Stimulated activated CD4-positive, alpha-beta T cell treated with anti-CD3 and anti-CD28 coated beads, Interleukin-15, amount 100 ng/mL, for 1 hour (primary cell): ENCODE data around the gene S100A12.
"Not testable (repeated sequence)": the region's sequence is repeated elsewhere in the genome, so short reads cannot be mapped to it uniquely, and the experiment has no call there.

Source experiments
- DNase-seq, 2 donors: peaks; one replicate each; pipeline ENCODE4 v3.0.0-alpha.2; 2020; ENCODE audit warnings: low read depth in 1 of 2, low spot score in 1 of 2

S100A12 gene

DNA sequence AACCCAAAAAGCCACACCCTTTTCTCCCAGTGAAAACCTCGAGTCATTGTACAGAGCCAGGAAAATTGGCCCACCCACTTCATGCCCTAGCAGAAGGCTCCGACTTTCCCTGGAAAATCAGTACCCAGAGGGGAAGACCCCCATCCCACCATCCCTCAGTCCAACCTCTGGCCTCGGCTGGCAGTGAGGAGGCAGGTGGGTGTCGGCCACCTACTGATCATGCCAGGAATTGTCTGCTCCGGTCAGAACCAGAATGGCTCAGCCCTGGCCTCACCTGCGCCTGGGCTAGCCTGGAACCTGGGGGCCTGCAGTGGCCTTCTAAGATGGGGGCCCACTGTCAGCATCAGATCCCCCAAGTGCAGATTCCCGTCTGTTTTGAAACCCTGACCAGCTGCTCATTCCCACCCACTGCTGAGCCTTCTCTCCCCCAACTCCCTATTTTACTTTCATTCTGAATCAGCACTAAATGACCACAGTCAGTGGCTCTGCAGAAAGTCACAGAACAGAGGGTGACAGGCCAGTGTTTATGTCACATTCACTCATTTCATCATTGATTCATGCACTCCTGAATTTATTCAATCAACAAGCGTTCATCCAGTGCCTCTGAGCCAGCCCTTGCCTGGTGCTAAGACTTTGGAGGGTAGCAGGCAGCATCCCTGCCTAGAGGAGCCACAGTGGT lies 20.8 kb downstream of the S100A12 start:
- no peak for DNase-seq

DNA sequence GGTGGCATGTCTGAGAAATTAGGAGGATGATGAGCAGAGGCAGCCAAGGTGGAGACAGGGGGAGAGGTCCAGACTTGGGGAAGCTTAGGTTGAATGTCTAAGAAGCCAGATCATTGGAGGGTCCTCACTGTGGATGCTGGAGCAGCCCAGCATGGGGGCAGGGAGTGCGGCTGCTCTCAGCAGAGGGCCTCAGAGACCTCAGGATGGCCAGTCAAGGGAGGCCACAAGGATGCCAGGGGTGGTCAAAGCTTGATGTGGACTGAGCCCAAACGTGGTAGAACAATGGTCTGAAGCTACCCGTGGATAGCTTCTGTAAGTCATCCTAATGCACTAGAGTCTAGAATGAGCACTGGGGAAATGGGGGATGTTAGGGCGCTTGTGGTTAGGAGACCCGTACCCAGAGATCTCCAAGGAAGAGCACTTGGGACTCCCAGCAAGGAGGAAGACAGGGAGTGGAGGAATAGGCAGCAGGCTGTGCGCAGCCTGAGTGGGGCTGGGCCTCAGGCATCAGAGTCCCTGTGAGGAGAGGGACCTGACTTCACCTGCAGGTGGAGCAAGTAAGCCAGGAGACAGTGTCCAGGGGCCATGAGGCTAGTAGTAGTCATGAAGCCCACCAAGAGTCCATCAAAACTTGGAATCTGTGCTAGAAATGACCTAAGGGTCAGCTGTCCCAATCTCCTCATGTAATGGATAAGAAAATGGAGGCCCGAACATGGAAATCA lies 22.0 kb downstream of the S100A12 start:
- DNase-seq = no peak

DNA sequence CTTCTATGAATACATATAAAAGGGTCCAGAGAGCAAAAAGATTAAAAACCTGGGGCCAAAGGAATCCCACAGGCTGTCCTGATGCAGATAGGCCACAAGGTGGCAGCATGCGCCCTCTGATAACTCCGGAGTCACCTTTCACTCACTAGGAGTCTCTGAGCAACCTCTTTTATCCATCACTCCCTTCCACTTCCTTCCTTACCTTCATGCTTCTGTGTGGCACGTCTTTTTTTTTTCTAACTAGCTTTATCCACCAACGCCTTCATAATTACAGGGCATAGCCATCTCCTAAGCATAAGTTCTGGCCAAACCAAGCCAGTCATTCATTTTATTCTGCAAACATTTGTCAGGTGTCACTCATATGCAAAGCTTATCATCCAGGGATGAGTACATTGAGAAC lies 22.9 kb downstream of the S100A12 start:
- DNase-seq = peak in 1 of 2 donors; percentile 40

DNA sequence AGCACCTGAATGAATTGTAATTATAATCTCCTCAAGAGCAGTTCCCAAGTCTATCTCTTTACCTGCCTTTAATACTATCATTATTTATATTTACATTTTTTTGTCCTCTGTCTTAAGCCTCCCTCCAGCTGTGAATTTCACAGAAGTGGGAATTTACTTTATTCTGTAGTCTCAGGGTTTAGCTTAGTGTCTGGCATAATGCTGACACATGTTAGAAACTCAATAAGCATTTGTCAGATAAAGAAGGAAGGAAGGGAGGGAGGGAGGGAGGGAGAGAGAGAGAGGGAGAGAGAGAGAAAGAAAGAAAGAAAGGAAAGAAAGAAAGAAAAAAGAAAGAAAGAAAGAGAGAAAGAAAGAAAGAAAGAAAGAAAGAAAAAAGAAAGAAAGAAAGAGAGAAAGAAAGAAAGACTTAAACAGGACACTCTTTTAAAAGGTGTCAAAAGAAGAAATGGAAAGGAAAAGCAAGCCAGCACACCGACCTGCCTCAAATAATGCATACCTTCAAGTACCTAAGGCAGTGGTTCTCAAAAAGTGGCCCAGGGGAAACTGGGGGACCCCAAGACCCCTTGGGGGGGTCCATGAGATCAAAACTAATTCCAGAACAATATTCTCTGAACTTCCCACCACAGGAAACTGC lies 25.0 kb downstream of the S100A12 start:
- DNase-seq = no peak

DNA sequence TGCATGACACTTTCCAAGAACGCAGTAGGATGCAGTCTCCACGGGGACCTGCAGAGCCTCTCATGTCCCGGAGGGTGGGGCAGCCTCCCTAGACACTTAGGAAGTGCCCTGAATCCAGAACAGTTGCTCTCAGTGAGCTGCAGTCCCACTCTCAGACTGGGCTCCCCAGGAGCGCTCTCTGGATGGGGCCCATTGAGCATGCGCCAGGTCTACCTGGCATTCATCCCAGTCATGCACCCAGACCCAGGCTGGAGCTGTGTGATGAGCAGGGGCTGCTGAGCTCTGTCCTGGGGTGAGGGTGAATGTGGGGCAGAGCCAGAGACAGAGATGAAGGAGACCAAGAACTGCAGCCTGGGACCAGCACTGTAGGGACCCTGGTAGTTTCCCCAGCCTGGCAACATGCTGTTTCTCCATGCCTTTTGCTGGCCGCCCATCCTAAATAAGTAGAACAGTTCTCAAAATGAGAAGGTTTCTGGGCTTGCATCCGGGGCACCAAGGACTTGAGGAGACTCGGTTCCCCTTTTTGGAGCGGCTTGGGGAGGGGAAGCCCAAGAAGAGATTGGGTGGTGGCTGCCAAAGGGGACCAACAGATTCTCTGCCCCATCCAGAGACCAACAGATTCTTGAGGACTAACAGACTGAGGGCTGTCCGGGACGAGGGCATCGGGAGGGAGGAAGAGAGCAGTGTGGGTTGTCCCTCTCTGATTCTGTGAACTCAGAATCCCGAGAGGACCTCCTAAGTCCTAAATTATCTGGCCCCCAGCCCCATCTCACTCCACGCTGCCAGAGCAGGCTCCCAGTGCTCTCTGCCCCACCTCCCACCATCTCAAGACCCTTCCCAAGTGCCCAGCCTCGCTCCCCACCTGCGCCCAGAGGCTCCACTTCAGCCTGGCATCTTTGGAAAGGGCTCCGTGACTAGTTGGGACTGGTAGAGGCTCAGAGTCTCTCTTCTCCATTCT lies 25.8 kb downstream of the S100A12 start:
- no peak for DNase-seq

DNA sequence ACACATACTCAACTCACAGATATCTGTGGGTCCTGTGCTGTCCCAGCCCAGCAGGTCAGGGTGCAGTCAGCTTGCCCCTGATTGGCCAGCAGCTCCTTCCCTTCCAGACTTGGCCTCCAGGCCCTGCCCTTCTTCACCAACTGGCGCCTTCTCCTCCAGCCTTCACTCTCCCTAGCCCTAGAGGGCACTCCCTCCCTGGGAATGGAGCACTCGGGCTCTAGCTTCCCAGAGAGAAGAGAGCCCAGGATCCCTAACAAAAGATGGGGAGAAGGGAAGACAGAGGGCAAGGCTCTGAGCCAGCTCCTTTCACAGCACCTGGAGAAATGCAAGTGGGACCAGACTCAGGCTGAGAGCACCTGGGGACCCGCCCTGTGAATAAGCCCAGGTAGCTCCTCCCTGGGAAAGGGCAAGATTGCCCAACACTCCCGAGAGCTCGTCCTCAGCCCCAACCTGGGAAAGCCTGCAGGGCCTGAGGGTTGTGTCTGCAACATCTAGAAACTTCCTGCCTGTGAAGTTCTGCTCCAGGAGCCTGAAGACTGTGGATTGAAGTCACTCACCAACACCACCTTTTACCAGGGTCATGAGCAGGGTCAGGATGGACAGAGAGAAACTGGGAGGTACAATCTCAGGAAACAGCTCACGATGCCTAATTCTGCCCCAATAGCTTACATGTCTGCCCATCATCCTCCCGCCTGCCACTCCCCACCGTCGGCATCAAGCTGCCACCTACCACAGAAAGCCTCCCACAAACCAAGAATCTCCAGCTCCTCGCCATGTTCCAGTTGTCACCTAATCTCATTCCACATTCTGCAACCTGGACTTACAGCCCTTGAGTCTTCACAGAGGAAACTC lies 26.7 kb downstream of the S100A12 start, which contains the start of gene PGLYRP4:
PGLYRP4 (minus strand) TSS at position 331 of the 852 bp plus-strand sequence. CDS start 909 bp downstream, outside the sequence.
- DNase-seq = no peak

DNA sequence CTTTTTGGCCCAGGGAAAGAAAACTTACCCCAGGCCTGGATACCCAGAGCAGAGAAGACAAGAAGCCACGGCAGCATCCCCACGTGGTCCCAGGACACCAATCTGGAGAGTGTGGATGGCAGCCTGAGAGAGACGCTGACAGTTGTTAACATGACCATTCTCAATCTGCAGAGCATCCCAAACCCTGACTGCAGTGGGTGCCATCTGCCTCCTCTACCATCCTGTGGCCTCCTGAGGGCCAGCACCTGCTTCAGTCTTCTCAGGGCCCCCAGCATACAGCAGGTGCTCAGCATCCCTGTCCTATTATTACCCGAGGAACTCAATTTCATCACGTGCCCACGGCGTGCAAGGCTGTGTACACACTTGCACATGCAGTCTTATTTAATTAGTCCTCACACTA lies 27.6 kb downstream of the S100A12 start:
- no peak for DNase-seq

- DNase-seq = not testable (repeated sequence)
Measured at GRCh38 chr1:153347049-153347448, 28.4 kb downstream of the S100A12 start.

DNA sequence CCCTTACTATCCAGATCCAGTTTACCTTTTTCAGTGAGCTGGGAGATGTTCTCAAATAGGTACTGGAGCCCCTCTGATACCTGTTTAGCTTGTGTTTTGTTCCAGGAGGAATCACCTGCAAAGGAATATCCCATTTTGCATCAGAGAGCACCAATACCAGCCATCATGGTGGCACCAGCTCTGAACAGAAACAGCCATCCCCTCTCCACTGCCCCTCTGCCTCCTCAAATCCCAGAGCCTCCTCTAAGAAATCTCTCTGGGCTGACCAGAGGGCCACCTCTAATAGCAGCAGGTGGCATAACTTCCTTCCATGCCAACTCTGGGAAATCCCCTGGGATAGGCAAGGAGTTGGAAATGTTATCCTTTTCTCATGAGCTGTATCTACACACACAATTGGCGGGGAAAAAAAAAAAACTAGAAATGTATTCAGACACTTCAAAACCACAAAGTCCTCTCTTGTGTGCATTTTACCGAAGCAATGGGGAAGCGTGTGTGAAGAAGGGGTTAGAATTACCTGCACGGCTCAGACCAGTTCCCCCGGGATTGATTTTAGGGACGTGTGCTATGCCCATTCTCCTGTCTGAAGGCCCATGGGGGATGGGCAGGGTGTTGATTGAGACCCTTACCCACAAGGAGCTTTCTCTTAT lies 29.2 kb downstream of the S100A12 start:
- DNase-seq = no peak

DNA sequence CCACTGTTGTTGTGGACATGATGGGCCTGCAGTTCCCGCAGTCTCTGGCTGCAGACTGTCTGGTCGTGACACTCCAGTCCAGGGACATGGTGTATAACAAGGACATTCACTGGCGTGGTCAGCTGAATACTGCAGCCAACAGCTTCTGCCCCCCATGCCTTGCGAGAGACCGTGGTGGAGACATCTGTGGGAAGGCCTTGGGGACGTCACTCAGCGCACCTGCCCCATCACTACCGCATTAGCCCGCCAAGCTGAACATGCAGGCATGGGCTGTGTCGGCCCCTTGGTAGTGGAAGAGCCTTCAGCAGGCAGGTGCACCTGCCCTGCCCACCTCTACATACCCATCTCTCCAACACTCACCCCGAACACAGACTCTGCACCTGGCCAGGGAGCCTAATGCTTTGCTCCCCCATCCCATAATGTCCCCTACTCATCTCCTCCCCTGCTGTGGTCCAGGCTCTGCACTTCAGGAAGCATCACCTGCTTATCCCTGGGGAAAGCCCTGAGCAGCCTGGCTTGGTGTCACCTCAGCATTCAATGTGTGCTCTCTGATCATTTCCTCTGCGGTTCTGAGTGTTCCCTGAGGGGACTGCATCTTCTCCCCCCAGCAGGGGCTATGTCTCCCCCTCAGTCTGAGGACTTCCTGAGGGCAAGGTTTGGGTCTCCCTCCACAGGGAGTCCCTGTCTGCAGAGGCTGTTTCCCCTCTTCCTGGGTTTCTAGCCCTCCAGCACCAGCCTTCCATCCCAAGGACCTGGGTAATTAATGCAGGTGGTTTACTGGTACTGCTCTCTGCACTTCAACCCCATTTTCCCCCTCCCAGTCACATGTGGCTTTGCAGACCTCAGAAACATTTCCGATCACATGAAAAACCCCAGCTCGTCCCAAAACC lies 30.0 kb downstream of the S100A12 start:
- no peak for DNase-seq

GRCh38 chr1:153344718-153345025 lies 30.7 kb downstream of the S100A12 start:
- DNase-seq = no peak

GRCh38 chr1:153343811-153344717 lies 31.4 kb downstream of the S100A12 start:
- DNase-seq = no peak

DNA sequence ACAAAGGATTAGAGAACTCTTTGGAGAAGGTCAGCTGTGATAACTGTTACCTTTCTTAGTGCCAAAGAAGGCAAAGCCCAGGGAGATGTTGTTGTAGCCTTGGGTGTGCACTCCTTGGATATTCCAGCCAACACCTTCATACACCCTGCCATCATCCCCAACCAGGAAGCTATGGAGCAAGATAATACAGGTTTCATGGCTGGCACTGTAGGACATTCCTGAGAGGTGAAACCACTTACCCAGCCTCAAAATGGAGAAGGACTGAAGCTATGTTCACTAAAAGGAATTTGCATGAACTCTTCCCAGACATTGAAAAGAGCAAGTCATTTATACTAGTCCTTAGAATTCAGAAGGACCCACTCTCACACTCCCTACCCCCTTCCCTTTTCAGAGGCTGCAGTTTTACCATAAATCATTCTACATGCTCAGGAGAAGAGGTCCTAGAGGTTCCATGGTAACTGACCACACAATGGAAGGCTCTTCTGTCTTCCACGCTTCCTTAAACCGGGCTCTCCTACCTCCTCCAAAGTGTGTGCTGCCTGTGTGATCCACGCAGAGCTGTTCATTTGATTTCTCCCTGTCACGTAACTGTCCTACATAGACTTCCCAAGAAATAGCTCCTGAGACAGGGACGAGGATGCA lies 32.3 kb downstream of the S100A12 start:
- no peak for DNase-seq

DNA sequence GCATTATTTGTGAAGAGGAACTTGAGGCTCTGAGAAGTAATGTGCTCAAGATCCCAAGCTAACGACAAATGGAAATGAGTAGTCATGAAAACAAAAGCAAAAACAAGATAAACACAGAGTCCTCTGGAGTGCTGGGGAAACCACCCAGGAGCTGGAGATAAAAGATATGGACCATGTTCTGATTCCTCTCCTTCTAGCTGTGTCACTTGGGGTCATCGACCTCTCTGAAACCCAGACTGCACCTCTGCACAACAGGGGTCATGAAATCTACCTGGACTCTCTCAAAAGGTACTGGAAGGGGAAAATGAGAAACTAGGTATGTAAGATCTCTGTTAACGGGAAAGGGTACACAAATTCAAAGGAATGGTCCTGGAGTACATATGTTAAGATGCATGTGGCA lies 33.2 kb downstream of the S100A12 start:
- no peak for DNase-seq

DNA sequence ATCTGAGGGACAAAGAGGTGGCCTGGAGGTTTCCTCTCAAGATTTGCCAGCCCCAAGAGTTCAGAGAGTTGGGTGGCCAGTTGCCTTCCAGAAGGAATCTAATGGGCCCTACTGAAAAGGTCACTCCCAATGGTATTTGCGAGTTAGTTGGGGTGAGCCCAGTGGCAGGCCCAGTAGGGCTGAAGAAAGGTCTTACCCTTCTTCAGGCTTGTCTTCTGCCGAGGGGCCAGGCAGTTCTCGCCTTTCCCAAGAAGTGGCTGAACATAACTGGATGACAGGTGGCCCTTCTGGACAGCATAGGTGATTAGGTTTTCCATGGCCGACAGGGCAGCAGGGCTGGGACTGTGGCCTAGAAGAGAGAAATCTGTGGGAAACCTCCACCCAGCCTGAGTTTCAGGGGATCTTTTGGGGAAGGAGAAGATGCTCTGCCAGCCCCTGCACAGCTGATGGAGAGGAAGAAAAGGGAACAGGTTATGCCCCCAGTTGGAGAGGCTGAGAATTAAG lies 33.9 kb downstream of the S100A12 start:
- no peak for DNase-seq

- DNase-seq = no peak
Measured at GRCh38 chr1:153340356-153340755, 35.1 kb downstream of the S100A12 start.

GRCh38 chr1:153339802-153340201 lies 35.6 kb downstream of the S100A12 start:
- DNase-seq = no peak
